ENCODE data around the gene PDCD1LG2. TPM values are rescaled to one million over a fixed set of nuclear protein-coding genes. Genes with fewer than 3 reads are reported as not detected.

Gene PDCD1LG2
- total and polyA plus RNA-seq, 2 experiments from 2014 or later, result not detected

DNA sequence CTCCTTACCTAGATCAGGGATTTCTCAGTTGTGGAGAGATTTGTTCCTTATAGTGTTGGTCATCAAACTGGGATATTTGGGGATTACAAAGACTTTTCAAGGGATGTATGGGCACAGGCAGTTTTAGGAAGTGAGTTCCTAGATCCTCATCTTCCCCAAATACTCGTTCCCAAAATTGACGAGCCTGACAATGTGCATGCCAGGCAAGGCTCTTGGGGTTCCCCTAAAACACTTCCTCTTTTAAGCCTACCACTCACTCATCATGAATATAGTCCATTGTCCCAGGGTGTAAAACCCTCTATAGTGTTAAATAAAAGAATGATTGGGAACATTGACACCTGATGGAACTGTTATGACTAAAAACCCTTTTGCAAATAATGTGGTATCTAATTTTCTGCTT, 26.4 kb downstream of the PDCD1LG2 start (continued):
- TF ChIP-seq ZNF462 (CRISPR knock-in tag; IDR thresholded peaks at IDR 0.05), result no peak
- TF ChIP-seq EZH2 (IDR thresholded peaks at IDR 0.05; ENCODE audit: low read depth, unreplicated experiment), result no peak
- no peak for TF ChIP-seq ZNF114 (CRISPR knock-in tag; IDR thresholded peaks at IDR 0.05)
- TF ChIP-seq CTCF (conservative IDR thresholded peaks at IDR 0.05; ENCODE audit: low read depth in 2 of 2), result no peak

GRCh38 chr9:5543875-5544702, 33.8 kb downstream of the PDCD1LG2 start:
- Mint-ChIP-seq H3K27ac (no peak overlapping the region), H3K9me3 (peaks cover 3% of the 10 kb centered on the region; the same call in 2 of the 3 replicates), H3K4me1 (peaks cover 11% of the 10 kb centered on the region), H3K27me3 (ENCODE audit: insufficient read depth, low read depth, poor library complexity) (peaks cover 2% of the 10 kb centered on the region), H3K36me3 (ENCODE audit: low read depth) (no peaks in the 10 kb centered on the region), H3K4me3 (no peak overlapping the region)
- DNase-seq (ENCODE audit: low spot score) (peak; percentile 18), ATAC-seq (peak; percentile 84)
- Histone ChIP-seq H3F3A (replicated peaks; ENCODE audit: low read depth) (no peaks in the 10 kb centered on the region), H3K27ac (ENCODE audit: low read depth) (no peak overlapping the region), H3K4me3 (0 out of 2 replicates have a peak overlapping the region, but pooled peaks have one; percentile 35), H3K9me2 (ENCODE audit: insufficient read depth) (no peaks in the 10 kb centered on the region), H3K4me2 (peak overlapping the region; percentile 72), H4K20me1 (replicated peaks; ENCODE audit: insufficient read depth) (no peaks in the 10 kb centered on the region), H3K36me3 (ENCODE audit: insufficient read depth) (no peaks in the 10 kb centered on the region), H3K27me3 (ENCODE audit: insufficient read depth) (no peaks in the 10 kb centered on the region), H3K79me2 (replicated peaks; ENCODE audit: insufficient read depth) (no peaks in the 10 kb centered on the region), H2AFZ (peak overlapping the region; percentile 80; the same call in 1 of the 2 replicates), H3K4me1 (ENCODE audit: insufficient read depth) (peaks cover 9% of the 10 kb centered on the region; the same call in 1 of the 2 replicates)
- TF ChIP-seq CREB1 (CRISPR knock-in tag; IDR thresholded peaks at IDR 0.05; ENCODE audit: low read depth), result no peak
- TF ChIP-seq EZH2phosphoT487 (IDR thresholded peaks at IDR 0.05; ENCODE audit: unreplicated experiment), result no peak
- TF ChIP-seq ZNF114 (CRISPR knock-in tag; IDR thresholded peaks at IDR 0.05), result no peak
- no peak for TF ChIP-seq CTCF (conservative IDR thresholded peaks at IDR 0.05; ENCODE audit: low read depth in 2 of 2)
- no peak for TF ChIP-seq REST (IDR thresholded peaks at IDR 0.05; ENCODE audit: unreplicated experiment)
- no peak for TF ChIP-seq ZNF331 (CRISPR knock-in tag; IDR thresholded peaks at IDR 0.05; ENCODE audit: low read depth)
- TF ChIP-seq NANOG (IDR thresholded peaks at IDR 0.05; ENCODE audit: borderline replicate concordance), result no peak
- TF ChIP-seq EZH2 (IDR thresholded peaks at IDR 0.05; ENCODE audit: low read depth, unreplicated experiment), result no peak

All from GM23338 (cell line).